ENCODE results near the gene NTPCR. TPM values are rescaled to one million over a fixed set of nuclear protein-coding genes. Genes with fewer than 3 reads are reported as not detected.

Gene NTPCR
- total RNA-seq, 1 experiment from 2014 or later: 46.8 TPM

- H3K36me3 ChIP-seq (ENCODE audit: control insufficient read depth, insufficient read depth, low read length): no peaks in the 10 kb centered on the region
- CTCF ChIA-PET: no interaction called here
- in situ Hi-C loops (cut with HindIII; ENCODE audit: low pct_unique_long_range_greater_than_20kb, low sequenced_read_pairs): no loop called here
- TF ChIP-seq SIN3A (IDR thresholded peaks at IDR 0.05; ENCODE audit: borderline replicate concordance, insufficient read depth, low read depth, low read length) (no peak), TCF7L2 (IDR thresholded peaks at IDR 0.05; ENCODE audit: low read depth, low read length) (no peak), POLR2AphosphoS5 (IDR thresholded peaks at IDR 0.05; ENCODE audit: low read depth, low read length) (no peak), CTCF (IDR thresholded peaks at IDR 0.05) (no peak)
- TF ChIP-seq, protein P1, sequence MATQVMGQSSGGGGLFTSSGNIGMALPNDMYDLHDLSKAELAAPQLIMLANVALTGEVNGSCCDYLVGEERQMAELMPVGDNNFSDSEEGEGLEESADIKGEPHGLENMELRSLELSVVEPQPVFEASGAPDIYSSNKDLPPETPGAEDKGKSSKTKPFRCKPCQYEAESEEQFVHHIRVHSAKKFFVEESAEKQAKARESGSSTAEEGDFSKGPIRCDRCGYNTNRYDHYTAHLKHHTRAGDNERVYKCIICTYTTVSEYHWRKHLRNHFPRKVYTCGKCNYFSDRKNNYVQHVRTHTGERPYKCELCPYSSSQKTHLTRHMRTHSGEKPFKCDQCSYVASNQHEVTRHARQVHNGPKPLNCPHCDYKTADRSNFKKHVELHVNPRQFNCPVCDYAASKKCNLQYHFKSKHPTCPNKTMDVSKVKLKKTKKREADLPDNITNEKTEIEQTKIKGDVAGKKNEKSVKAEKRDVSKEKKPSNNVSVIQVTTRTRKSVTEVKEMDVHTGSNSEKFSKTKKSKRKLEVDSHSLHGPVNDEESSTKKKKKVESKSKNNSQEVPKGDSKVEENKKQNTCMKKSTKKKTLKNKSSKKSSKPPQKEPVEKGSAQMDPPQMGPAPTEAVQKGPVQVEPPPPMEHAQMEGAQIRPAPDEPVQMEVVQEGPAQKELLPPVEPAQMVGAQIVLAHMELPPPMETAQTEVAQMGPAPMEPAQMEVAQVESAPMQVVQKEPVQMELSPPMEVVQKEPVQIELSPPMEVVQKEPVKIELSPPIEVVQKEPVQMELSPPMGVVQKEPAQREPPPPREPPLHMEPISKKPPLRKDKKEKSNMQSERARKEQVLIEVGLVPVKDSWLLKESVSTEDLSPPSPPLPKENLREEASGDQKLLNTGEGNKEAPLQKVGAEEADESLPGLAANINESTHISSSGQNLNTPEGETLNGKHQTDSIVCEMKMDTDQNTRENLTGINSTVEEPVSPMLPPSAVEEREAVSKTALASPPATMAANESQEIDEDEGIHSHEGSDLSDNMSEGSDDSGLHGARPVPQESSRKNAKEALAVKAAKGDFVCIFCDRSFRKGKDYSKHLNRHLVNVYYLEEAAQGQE (IDR thresholded peaks at IDR 0.05; ENCODE audit: insufficient read depth in 1 of 2, low read depth in 2 of 2, low read length in 1 of 2): no peak
- no TSS peak for BruUV-seq (replicated peaks)
- ATAC-seq (no peak), DNase-seq (ENCODE audit: low read depth, low spot score) (no peak)
- H3K4me1 ChIP-seq (ENCODE audit: control insufficient read depth, insufficient read depth, low read length): no peaks in the 10 kb centered on the region
- POLR2A ChIA-PET: no interaction called here
- H3K27me3 ChIP-seq (ENCODE audit: control insufficient read depth, insufficient read depth, low read length): no peaks in the 10 kb centered on the region
- intact Hi-C loops (cut with micrococcal nuclease; ENCODE audit: unreplicated experiment): no loop called here
- H3K9me3 ChIP-seq (ENCODE audit: control insufficient read depth, insufficient read depth, low read depth, low read length): no peaks in the 10 kb centered on the region
- H3K4me3 ChIP-seq (ENCODE audit: low read depth in 2 of 2, low read length in 2 of 2): no peak overlapping the region
- H3K27ac ChIP-seq (ENCODE audit: low read length): no peak overlapping the region
These were observed 61.6 kb downstream of the NTPCR start for GRCh38 chr1:233012021-233012420.

DNA sequence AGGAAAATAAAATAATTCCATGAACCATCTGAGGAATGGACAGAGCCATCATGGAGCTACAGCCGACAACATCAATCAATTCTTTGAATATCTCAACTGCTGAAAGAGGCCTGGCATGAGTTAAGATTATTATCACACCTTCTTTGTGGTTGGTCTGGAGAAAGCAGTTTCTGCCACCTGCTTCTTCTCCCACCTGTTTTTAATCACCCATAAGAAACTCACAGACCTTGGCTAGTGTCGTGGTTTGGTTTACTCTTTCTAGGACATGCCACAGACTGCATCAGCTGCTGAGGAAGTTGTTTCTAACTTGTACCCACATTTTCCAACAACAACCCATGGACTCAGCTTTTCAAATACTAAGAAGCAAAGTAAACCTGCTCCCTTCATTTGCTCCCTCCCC is 65.6 kb downstream of the NTPCR start:
- H3K4me3 ChIP-seq (ENCODE audit: low read depth in 2 of 2, low read length in 2 of 2): no peak overlapping the region
- ATAC-seq (no peak), DNase-seq (ENCODE audit: low read depth, low spot score) (no peak)
- no peaks in the 10 kb centered on the region for H3K4me1 ChIP-seq (ENCODE audit: control insufficient read depth, insufficient read depth, low read length)
- in situ Hi-C loops (cut with HindIII; ENCODE audit: low pct_unique_long_range_greater_than_20kb, low sequenced_read_pairs) (no loop called here), intact Hi-C loops (cut with micrococcal nuclease; ENCODE audit: unreplicated experiment) (no loop called here)
- no peaks in the 10 kb centered on the region for H3K36me3 ChIP-seq (ENCODE audit: control insufficient read depth, insufficient read depth, low read length)
- H3K27me3 ChIP-seq (ENCODE audit: control insufficient read depth, insufficient read depth, low read length): no peaks in the 10 kb centered on the region
- H3K27ac ChIP-seq (ENCODE audit: low read length): no peak overlapping the region
- ChIA-PET CTCF (no interaction called here), POLR2A (interaction anchor here (0.6 kb wide), 1 partner anchor 74 kb away, joined by 3 read pairs; no protein-coding TSS in a partner anchor)
- no TSS peak for BruUV-seq (replicated peaks)
- no peak for TF ChIP-seq CTCF (IDR thresholded peaks at IDR 0.05)
- TF ChIP-seq, protein P1 (IDR thresholded peaks at IDR 0.05; ENCODE audit: insufficient read depth in 1 of 2, low read depth in 2 of 2, low read length in 1 of 2): no peak
- no peak for TF ChIP-seq TCF7L2 (IDR thresholded peaks at IDR 0.05; ENCODE audit: low read depth, low read length)
- TF ChIP-seq POLR2AphosphoS5 (IDR thresholded peaks at IDR 0.05; ENCODE audit: low read depth, low read length): no peak
- no peak for TF ChIP-seq SIN3A (IDR thresholded peaks at IDR 0.05; ENCODE audit: borderline replicate concordance, insufficient read depth, low read depth, low read length)
- H3K9me3 ChIP-seq (ENCODE audit: control insufficient read depth, insufficient read depth, low read depth, low read length): no peaks in the 10 kb centered on the region

Measured in Panc1 (cell line).